Spleen (tissue), 7 donors: ENCODE data around the gene ZNF619.

Experiments
- CTCF ChIP-seq, 11 experiments: fragments of 200-600 bp in 7 of 11; fragments of 450-650 bp in 4 of 11; sonication (generic) in 4 of 11; IDR thresholded peaks in 8 of 11; conservative IDR thresholded peaks in 3 of 11; 1 replicate in 7 of 11; 2 replicates in 4 of 11; pipeline versions ENCODE4 v1.4.0 to v1.8.0; 2016 to 2021; ENCODE audit warnings: antibody characterized with exemption in 11 of 11, inconsistent platforms in 4 of 11, mild to moderate bottlenecking in 1 of 11
- POLR2A ChIP-seq, 3 donors: fragments of 450-650 bp; IDR thresholded peaks; one replicate each; pipeline ENCODE4 v1.5.1; 2017; ENCODE audit warnings: antibody characterized with exemption in 3 of 3, mild to moderate bottlenecking in 1 of 3
- donor health status: DM: no; HTN: no; CAD: no; lungs with moderate emphysema.
- donor health status: DM: no; HTN: no; CAD: no.
- donor health status: DM: no; HTN: no; CAD: no.

- TF ChIP-seq CTCF (IDR thresholded peaks at IDR 0.05 in 8 of 11, conservative IDR thresholded peaks at IDR 0.05 in 3 of 11) = no peak
- TF ChIP-seq POLR2A (IDR thresholded peaks at IDR 0.05) = no peak
Measured at GRCh38 chr3:40451551-40451950, 25.4 kb upstream of the ZNF619 start.
